ENCODE measurements around the gene NPAS3. TPM values are rescaled to one million over a fixed set of nuclear protein-coding genes. Genes with fewer than 3 reads are reported as not detected.

Gene NPAS3
- total and polyA plus RNA-seq, 8 donors = 0.23 to 2.8 (median 1.4) TPM

GRCh38 chr14:32920696-32921276 is 17.9 kb upstream of the NPAS3 start:
- no peaks in the 10 kb centered on the region for H3K27me3 ChIP-seq
- H3K36me3 ChIP-seq = no peaks in the 10 kb centered on the region
- FAIRE-seq = no peak
- H3K4me1 ChIP-seq = no peaks in the 10 kb centered on the region
- no peak overlapping the region for H3K27ac ChIP-seq
- intact Hi-C loops (cut with DNase I) = no loop called here
- H3K4me3 ChIP-seq = no peak overlapping the region
- no peak for DNase-seq
- TF ChIP-seq CTCF (IDR thresholded peaks at IDR 0.05) = no peak
- ATAC-seq = no peak
- no peaks in the 10 kb centered on the region for H3K9me3 ChIP-seq
- 45 to 49% methylated on average over 6 of the region's 6 CpGs for WGBS, 2 donors

- H3K4me1 ChIP-seq = no peaks in the 10 kb centered on the region
- no peak for DNase-seq
- no peak overlapping the region for H3K4me3 ChIP-seq
- intact Hi-C loops (cut with DNase I) = no loop called here
- H3K36me3 ChIP-seq = no peaks in the 10 kb centered on the region
- TF ChIP-seq CTCF (IDR thresholded peaks at IDR 0.05) = no peak
- no peak for ATAC-seq
- no peak overlapping the region for H3K27ac ChIP-seq
- no peaks in the 10 kb centered on the region for H3K9me3 ChIP-seq
- FAIRE-seq = no peak
- no peaks in the 10 kb centered on the region for H3K27me3 ChIP-seq
Measured at GRCh38 chr14:32925439-32925838, 13.2 kb upstream of the NPAS3 start.

GRCh38 chr14:32932302-32932913 is 6.3 kb upstream of the NPAS3 start:
- no peak for TF ChIP-seq CTCF (IDR thresholded peaks at IDR 0.05)
- Histone ChIP-seq H3K4me1 (peaks cover 7 to 10% (median 7%) of the 10 kb centered on the region in 3 donors), H3K27me3 (peaks cover 0 to 29% (median 3%) of the 10 kb centered on the region in 4 donors), H3K36me3 (no peaks in the 10 kb centered on the region), H3K27ac (no peak overlapping the region), H3K9me3 (no peaks in the 10 kb centered on the region), H3K4me3 (peak overlapping the region in 2 of 4 donors; percentile 26 to 46)
- intact Hi-C loops (cut with DNase I) = no loop called here
- 43 to 49% methylated on average over 30 of the region's 30 CpGs for WGBS, 2 donors
- ATAC-seq (no peak), FAIRE-seq (no peak), DNase-seq (no peak)

- H3K4me1 ChIP-seq = peaks cover 7 to 10% (median 7%) of the 10 kb centered on the region in 3 donors
- H3K9me3 ChIP-seq = no peaks in the 10 kb centered on the region
- H3K4me3 ChIP-seq = peak overlapping the region in 3 of 4 donors; percentile 8 to 46 (median 26)
- intact Hi-C loops (cut with DNase I) = no loop called here
- TF ChIP-seq CTCF (IDR thresholded peaks at IDR 0.05) = no peak
- H3K36me3 ChIP-seq = no peaks in the 10 kb centered on the region
- ATAC-seq = peak; percentile 42 to 69 (median 66)
- H3K27me3 ChIP-seq = peaks cover 0 to 29% (median 3%) of the 10 kb centered on the region in 4 donors
- FAIRE-seq = no peak
- no peak overlapping the region for H3K27ac ChIP-seq
- peak in 4 of 6 donors; percentile 14 to 75 (median 52) for DNase-seq
- 3 to 4% methylated on average over 56 to 59 of the region's 59 CpGs for WGBS, 2 donors
Measured at GRCh38 chr14:32932914-32933628, 5.6 kb upstream of the NPAS3 start.

Measured in pancreas (tissue), 10 donors.